Stimulated activated CD4-positive, alpha-beta T cell treated with anti-CD3 and anti-CD28 coated beads, Interleukin-4, amount 100 ng/mL, for 48 hours (primary cell): ENCODE results near the gene PSMB2.

Source experiments
- DNase-seq, 2 donors: peaks; one replicate each; pipeline ENCODE4 v3.0.0-alpha.2; 2020; ENCODE audit warnings: low read depth in 2 of 2

Gene PSMB2

DNA sequence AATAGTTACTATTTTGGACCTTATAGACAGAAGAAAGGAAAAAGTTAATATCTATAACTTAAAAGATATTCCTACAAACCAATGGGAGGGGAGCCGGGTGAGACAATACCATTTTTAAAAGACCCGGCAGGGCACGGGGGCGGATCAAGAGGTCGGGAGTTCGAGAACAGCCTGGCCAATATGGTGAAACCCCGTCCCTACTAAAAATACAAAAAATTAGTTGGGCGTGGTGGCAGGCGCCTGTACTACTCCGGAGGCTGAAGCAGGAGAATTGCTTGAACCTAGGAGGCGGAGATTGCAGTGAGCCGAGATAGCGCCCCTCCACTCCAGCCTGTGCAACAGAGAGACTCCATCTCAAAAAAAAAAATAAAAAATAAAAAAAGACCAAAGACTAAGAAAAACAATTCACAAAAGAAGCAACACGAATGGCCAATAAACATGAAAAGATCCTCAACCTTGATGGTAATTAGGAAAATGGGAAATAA, 1.2 kb upstream of the PSMB2 start:
- peak; percentile 4 to 21 for DNase-seq

DNA sequence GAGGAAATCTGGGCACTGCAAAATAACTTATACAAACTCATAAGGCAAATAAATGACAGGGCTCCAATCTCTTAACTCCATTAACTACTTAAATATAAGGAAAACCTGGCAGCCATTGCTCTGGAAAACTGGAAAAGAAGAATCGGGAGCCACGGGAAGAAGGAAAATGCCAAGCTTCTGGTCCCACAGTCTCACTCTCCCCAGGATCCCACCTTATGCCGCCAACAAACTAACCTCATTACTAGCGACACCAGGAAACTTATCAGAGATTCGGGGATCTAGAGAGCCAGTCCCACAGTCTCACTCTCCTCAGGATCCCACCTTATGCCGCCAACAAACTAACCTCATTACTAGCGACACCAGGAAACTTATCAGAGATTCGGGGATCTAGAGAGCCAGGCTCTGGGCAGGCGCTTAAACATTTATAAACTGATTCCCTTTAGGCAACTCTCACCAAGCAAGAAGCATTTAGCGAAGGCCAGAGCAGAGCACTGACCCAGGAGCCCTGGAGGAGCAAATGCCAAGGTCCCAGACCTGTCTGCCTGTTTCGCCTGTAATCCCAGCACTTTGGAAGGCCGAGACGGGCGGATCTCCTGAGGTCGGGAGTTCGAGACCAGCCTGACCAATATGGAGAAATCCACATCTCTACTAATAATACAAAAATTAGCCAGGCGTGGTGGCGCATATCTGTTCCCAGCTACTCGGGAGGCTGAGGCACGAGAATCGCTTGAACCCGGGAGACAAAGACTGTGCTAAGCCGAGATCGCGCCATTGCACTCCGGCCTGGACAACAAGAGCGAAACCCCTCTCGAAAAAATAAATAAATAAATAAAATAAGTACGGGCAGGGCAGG, 720 bp downstream of the PSMB2 start:
- no peak for DNase-seq

DNA sequence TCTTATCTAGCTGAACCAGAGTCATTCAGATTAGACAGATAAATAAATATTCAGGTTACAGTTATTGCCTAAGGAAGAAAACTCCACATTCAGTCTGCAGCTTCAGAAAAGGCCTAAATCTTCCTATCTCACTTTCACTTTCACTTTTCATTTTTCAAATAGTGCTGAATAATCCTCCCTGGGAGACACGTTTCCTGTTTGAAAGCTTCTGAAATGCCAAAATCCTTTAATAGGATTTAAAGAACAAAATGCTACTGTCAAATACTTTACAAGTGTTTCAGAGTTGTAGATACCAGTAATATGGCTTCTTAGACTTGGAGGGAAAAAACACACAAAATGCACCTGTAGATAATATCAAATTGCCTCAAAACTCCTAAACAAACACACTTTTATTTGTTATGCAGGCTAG, 3.9 kb downstream of the PSMB2 start:
- DNase-seq, result no peak

DNA sequence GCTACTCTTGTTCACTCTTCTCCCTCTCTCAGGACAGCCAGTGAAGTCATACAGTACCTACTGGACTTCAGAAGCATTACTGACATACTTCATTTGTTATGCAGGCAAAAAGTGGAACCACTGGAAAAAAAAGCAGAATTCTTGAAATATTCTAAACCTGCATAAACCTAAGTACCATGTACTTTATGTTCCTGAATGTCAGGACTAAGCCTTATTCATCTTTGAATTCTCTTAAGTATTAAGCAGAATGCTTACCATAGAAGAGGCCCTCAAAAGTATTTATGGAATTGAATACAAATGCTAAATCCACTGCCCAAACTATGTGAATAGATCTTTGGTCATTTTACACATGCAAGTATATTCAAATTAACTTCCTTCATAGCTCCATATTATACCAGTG, 7.8 kb downstream of the PSMB2 start:
- no peak for DNase-seq

DNA sequence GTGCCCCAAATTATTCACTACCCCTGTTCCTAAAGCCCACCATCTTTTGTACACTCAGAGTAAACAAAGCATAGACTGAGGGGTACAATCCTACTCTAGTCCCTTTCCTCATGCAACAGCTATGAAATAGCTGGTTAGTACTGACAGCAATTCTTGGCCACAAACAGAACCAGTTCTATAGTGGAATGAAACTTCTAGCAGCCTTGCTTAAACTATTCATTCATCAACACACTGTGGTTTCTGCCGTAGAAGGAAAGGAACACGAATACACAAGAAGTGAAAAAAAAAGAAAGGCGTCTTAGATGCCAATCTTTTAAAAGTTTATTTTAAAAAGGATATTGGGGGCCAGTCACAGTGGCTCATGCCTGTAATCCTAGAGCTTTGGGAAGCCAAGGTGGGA, 9.9 kb downstream of the PSMB2 start:
- no peak for DNase-seq

DNA sequence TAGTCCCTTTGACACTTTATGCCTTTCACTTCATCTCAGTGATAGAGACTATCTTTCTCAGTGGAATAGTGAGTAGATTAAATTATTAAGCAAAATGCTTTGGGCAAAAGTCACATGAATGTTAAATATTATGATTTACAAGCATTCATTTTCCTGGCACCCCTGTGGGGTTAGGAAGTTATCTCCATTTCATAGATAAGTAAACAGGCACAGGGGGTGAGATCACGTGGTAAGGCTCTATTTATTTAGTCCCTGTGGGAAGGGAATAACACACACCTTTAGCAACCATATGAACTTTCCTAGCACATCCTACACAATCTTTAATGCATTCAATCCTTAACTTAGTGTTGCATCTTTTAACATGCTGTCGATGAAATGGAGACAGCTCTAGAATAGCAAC, 12.3 kb downstream of the PSMB2 start:
- no peak for DNase-seq

DNA sequence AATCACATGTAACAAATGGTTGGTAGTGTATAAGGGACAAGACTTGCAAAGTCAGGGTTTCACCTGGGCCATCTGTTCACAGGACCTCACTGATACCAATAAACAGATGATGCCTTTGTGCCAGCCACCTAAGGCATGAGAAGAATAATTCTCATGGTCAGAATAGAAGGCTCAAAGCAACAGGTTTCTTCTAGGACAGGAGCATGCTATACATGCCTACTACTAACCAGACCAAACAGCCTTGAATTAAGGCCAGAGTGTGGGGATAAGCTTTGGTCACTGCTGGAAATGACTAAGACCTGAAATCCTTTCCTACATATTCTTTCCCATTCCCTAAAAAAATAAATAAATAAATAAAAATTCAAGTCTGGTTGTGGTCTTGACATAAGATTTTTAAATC, 17.5 kb downstream of the PSMB2 start:
- no peak for DNase-seq

DNA sequence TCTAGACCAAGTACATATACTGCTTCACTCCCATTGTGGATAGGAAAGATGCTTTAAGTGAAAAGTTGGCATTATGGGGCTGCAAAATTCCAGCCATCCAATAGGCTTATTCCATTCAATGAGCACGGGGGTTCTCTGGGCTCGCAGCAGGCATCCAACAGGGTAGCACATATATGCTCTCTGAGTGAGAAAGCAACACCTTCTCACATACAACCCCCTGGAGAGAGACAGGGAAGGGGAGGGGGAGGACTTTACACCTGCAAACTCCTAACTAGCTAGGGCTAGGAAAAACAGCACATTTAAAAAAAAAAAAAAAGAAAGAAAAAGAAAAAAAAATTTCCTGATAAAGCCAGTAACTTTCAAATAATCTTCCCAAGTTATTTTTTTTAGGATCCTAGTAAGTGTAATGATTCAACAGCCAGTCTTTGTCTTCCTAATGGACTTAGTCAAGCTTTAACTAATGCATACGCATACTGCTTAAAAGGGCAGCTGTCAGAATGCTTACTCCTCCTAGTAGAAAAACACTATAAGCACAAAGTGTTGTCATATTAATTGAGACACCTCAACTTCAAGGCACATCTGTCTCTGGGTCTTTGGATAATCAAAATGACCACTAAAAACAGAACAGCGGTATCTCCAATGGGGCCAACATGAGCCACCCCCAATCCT, 18.7 kb downstream of the PSMB2 start:
- no peak for DNase-seq

DNA sequence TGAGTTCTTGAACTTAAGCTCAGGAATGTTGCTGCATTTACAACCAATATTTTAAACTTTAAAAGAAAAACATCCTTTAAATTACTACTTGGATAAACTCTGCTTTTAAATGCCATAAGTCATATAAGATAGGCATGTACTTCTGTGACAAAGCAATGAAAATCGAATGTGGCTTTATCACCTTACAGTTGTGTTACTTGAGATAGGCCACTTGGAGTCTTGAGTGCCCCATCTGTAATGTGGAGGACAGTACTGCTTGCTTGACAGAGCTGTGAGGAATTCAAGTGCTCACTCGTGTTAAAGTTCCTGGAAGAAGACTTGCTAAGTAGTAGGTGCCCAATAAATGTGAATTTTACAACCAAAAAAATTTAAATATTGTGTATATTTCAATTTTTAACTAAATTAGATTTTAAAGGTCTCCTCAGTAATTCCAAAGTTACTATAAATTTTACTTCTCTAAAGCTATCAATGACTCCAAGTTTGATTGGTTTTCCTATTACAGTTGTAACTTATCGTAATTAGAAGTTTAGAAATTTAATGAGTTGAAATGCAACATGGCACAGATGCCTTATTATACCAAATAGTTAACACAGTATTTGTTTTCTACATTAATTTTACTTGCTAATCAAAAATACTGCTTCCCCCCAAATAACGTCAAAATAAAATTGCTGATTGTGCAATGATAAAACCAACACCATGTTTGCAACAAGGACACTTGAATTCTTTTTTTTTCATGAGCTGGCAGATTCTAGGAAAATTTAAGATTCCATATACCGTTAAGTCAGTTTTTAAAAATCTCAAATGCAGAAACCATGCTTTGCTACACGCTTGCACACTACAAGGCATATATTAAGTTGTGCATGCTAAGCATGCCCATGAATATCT, 21.8 kb downstream of the PSMB2 start:
- no peak for DNase-seq

DNA sequence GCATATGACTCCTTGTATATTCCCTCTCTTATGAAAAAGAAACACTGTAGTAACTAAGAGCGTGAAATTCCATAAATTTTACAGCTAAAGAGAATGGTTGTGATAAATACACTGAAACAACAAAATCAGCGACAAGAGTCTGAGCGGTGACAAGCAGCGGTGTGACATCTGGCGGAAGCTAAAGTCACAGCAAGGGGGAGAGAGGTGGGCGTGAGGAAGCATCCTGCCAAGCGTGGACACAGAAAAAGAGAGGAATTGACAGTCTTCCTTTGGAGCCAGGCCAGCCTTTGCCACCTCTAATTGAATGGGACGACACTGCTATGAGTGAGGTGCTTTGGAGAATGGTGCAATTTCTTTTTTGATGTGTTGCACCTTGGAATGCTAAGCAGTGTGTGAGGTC, 25.9 kb downstream of the PSMB2 start:
- no peak for DNase-seq

DNA sequence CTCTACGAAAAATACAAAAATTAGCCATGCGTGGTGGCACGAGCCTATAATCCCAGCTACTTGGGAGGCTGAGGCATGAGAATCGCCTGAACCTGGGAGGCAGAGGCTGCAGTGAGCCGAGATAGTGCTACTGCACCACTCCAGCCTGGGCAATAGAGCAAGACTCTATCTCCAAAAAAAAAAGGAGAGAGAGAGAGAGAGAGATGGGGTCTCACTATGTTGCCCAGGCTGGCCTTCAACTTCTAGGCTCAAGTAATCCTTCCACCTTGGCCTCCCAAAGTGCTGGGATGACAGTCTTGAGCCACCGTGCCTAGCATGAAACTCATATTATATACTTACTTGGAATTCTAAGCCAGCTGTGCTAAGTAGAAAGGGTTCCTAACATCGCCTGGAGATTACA, 29.7 kb downstream of the PSMB2 start:
- DNase-seq, result no peak

DNA sequence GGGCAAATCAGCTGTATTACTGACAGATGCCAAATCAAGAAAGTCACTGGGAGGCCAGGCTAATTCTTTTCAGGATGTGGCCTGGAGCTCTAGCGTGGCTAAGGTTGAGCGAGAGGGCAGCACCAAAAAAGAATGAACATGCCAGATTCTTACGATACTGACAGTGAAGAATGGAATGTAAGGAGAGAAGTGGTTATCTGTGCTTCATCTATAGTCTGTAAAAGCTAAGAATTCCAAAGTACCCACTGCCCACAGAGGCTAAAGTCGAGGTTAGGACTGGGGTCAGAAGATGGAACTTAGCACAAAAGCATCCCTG, 35.5 kb downstream of the PSMB2 start:
- no peak for DNase-seq

DNA sequence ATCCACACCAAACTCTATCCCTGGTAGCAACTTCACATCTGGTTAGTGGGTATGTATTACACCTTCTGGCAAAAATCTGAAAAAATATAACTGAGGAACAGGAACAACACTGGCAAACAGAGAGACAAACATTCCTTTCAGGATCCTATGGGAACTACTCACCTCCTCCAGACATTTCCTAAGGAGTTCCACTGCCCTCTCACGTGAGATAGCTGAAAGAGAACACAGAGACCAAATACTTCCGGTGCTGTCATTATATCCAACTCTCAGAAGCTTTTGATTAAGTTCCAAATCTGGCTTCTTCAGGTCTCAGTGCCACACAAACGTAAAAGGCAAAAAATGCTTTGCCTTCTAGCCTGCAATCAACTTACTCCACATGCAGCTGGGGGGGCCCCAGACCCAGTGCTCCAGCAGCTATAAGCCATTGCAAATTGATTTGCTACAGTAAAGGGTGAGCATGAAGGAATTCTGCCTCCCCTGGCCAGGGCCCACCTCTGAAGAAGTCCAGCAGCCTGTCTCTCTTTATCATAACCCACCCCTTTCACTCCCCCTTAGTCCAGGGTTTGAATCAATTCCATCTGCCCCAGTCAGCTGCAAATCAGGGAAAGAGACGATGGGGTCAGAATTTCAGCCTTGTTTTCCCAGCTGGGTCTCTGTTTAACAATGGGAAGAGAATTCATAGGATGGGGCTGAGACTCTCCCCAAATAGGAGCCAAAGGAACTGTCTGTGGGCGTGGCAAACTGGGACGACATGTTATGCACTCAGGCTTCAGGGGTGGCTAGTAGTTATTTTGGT, 36.1 kb downstream of the PSMB2 start:
- DNase-seq, result no peak

DNA sequence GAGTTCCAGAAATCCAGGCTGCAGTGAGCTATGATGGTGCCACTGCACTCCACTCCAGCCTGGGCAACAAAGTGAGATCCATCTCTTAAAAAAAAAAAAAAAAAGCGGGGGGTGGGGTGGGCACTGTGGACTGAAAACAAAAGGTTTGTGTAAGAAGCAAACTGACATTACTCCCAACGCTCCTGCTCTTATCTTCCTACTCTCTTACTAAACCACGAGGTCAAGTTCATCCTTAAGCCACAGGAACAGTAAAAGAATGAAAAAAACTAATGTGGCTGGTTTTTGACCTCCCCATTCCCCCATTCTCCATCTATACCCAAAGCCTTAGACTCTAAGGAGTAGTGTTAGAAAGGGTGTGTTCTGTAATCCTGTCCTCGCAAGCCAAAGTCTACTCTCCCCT, 37.4 kb downstream of the PSMB2 start:
- no peak for DNase-seq

DNA sequence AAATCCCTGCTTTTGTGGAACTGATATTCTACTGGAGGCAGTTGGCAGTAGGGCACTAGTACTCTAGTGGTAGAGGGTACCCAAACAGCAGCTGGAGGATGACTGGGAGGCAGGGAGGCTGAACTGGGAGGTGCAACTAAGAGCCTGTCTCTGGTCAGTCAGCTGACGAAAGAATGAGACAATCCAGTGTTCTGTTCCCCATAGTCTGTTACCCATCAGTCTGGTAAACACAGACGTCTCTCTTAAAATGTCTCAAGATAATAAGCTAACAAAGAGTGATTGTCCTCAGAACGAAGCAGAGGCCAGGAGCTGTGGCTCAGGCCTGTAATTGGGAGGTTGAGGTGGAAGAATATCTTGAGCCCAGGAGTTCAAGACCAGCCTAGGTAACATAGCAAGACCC, 37.9 kb downstream of the PSMB2 start:
- DNase-seq, result no peak

DNA sequence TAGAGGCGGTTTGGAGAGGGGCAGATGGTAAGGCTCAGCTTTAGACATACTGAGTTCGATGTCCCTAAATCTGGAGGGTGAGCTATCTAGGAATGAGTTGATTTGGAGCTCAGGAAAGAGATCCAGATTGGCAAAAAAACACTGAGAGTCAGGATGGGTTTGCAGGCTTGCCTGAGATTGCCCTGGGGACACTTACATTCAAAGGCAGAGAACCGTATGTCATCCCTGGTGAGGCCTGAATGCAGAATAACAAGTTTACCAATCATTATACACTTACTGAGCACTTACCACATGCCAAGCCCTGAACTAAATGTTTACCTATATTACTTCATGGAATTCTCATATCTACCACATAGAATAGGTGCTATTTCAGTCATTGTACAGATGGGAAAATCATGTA, 40.7 kb downstream of the PSMB2 start:
- no peak for DNase-seq

DNA sequence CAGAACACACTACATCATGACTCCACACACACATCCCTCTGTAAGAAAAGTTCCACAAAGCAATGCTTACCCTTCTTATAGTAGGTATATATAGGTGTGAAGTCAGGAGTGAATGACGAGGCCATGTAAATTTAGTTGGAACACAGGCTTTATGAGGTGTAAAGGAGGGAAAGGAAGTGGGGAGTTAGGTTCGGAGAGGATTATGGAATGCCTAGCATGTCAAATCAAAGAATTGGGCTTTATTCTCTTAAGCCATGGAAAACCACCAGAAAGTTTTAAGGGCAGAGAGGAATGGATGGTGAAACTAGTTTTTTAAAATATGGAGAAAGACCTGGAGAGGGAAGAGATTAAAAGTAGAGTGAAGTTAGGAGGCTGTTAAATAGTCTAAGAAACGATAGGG, 41.9 kb downstream of the PSMB2 start:
- DNase-seq, result no peak

DNA sequence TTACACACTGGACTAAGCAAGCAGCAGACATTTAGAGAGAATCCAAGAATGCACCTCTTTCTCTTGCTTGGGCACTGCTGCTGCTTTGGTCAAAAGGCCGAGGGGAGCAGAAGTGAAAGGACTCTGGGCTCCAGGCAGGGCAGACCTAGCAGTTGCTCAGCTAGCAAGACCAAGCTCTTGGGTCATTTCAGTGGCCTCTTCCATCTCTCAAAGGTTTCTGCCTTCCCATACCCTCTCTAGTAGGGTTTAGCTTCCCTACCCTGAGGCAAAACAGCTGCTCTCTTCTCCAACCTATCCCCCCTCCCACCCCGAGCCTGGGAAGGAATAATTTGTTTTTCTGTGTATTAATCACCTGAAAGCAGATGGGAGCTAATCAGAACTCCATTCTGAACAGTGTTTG, 42.4 kb downstream of the PSMB2 start:
- no peak for DNase-seq

DNA sequence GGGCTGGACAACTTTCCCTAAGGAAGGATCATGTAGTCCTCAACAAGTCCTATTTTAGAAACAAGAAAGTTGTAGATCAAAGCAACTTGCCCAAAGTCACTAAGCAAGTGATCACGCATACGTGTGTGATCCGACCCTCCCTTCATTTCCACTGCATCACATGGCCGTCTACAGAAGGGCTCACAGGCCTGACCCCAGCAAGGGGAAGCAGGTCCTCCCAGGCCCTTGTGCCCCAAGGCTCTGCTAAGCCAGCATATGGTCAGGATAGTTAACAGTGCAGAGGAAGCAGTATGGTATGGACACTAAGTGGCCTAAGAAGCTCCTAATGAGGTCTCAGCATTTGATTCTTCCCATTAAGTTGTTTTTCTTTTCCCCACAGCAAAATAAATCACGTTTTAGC, 43.5 kb downstream of the PSMB2 start:
- no peak for DNase-seq

DNA sequence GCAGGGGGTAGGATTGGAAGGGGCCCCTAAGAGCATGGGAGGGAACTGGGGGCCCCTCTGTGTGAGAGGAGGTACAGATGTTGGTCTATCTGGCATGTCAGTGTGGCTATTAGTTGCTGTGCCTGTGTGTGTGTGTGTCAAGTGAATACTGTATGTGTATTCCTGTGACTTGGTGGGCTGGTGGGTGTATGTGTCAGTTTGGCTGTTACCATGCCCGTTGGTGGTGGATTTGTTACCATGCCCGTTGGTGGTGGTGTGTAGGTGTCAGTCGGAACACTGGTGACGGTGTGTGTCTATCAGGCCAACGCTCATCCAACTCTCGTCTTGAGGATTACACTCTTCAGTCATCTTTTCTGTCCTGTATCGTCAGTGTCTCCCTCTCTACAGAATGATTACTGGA, 45.6 kb downstream of the PSMB2 start:
- DNase-seq, result no peak

DNA sequence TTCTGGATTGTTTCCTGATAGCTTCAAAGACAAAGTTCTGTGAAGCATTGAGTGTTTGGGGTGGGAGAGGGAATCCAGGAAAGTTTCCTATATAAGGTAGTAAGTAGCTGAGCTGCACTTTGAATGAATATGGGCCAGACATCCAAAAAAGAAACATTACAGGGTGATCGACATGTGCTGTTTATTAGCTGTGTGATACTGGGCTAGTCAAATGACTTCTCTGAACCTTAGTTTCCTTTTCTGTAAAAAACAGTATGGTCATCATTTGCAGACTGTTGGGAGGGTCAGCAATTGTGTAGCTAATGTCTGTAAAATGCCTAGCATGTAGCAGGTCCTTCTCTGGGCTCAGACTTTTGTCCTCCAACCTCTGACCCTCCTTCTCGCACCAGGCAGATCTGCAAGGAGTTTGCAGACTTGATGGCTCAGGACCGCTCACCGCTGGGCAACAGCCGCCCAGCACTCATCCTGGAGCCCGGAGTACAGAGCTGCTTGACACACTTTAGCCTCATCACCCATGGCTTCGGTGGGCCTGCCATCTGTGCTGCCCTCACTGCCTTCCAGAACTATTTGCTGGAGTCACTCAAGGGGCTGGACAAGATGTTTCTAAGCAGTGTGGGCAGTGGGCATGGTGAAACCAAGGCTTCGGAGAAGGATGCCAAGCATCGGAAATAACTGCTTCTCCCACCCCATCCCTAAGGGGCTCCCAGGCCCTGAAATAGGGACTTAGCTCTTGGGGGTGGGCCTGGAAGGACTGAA, 47.1 kb downstream of the PSMB2 start:
- no peak for DNase-seq
